Right ventricle myocardium superior (tissue), 1 donor: Measurements from ENCODE around the gene ODC1. TPM values are rescaled to one million over a fixed set of nuclear protein-coding genes. Genes with fewer than 3 reads are reported as not detected.

ENCODE experiments used
- ATAC-seq: fragments of 200-7000 bp; cut with Tn5 transposase; one replicate; pipeline ENCODE4 v1.9.1; 2020; ENCODE audit warnings: mild to moderate bottlenecking; ENCODE audit not compliant: poor library complexity
- DNase-seq: peaks from one replicate; pipeline ENCODE4 v3.0.0-alpha.2; 2020
- intact Hi-C: fragments of 100-400 bp; cut with DNase I; formaldehyde crosslinking; loops from one replicate; pipeline ENCODE4 v1.11.2; 2022
- total RNA-seq: library from RNA; stranded (reverse); fragmentation: NEBNext Ultra II Directional; extraction: Animal tissue kit (Norgen Biotek cat#: 25700); gene quantifications from one replicate; pipeline ENCODE4 v1.2.1, GENCODE V29; 2021
- donor health status: DM: no; HTN: yes; CAD: no; lungs with severe emphysema.

Gene ODC1
- total RNA-seq, 1 donor from 2014 or later = 33.2 TPM

DNA sequence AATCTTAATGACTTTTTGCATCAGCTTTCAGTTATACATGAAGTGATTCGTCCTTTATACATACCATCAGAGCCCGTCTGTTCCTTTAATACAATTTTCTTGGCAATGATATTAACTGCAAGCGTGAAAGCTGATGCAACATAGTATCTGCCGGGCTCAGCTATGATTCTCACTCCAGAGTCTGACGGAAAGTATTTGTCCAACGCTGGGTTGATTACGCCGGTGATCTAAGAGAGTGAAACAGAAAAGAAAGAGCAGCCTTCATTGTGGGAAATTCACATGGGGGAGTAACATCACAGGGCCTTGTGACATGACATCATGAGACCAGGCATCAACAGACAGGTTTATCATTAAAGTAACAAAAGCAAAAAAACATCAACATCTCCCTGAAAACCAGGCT is 6.2 kb downstream of the ODC1 start:
- intact Hi-C loops = no loop called here
- DNase-seq (no peak), ATAC-seq (no peak)

DNA sequence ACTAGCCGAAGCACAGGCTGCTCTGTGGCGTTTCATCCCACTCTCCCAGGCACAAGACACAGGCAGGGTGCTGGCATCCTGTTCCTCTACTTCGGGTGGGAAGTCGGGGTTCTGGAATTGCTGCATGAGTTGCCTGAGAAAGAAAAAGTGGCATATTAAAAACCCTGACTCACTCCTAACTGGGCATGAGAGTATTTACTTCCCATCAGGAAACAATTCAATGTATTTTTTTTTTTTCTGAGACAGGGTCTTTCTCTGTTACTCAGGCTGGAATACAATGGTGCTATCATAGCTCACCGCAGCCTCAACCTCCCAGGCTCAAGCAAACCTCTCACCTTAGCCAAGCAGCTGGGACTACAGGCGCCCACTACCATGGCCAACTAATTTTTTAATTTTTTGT is 7.4 kb downstream of the ODC1 start:
- no peak for ATAC-seq
- intact Hi-C loops = no loop called here
- DNase-seq = no peak

DNA sequence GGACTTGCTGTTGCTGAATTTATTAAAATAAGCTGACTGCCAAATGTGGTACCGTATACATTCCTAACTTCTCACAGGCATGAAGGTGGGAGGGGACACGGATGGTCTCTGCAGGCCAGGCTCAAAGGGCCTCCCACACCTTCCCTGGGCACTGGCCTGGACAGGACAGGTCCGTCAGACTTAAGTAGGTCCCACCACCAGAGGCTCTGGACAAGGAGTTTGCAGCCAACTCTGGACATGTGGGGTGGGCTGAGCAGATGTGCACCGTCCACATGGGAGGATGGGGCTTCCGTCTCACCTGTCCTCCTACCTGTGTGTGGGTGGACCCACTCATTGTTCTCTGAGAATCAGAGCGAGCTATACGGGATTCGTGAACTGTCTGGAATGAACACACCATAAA is 8.2 kb downstream of the ODC1 start:
- intact Hi-C loops = no loop called here
- DNase-seq (no peak), ATAC-seq (no peak)

DNA sequence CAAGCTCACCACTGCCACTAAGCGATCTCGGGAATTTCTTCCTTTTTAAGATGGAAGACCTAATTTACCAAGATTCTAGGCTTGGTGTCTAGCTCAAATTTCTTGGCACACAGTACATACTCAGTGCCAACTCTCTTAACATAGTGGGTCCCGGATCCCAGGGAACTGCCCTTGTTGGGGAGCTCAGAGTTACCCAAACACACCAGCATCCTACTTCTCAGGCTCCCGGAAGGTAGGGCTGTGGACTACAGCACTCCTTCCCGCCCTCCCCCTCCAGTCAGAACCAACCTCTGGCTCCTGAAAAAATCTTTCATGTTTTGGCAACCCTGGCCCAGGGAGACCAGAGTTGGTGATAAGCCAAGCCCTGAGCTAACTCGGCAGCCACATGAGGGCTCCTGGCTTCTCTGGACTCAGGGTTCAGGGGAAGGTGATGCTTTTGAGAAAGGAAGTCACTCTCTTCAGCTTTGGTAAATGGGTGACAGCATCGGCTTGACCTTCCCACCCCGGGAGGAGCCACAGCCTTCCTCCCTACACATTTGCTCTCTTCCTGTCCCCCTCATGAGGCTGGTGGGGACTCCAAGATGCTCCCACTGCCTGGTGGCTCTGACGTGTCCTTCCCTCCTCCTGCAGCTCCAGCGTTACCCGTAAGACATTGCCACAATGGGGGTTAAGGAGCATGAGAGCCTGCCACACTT is 8.8 kb downstream of the ODC1 start:
- intact Hi-C loops = no loop called here
- no peak for ATAC-seq

DNA sequence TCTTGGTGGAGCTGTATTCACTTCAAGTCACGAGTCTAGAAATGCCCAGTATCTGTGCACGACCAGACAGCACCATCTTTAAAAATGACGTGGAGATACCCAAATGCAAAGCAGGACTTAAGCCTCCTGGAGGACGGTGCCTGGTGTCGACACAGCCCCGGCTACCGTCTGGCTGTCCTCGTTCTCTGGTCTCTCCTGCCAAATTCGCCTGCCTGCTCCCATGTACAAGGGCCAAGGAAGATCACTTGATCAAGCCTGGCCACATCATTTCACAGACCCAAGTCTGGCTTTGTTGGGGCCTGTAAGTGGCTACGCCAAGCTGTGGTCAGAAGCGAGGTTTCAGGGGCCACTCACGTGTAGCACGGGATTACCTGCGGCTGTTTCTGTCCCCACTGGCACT is 9.4 kb downstream of the ODC1 start:
- intact Hi-C loops = no loop called here
- no peak for ATAC-seq
- DNase-seq = no peak

More for the DNA sequence above, 8.8 kb downstream of the ODC1 start:
- DNase-seq = no peak

DNA sequence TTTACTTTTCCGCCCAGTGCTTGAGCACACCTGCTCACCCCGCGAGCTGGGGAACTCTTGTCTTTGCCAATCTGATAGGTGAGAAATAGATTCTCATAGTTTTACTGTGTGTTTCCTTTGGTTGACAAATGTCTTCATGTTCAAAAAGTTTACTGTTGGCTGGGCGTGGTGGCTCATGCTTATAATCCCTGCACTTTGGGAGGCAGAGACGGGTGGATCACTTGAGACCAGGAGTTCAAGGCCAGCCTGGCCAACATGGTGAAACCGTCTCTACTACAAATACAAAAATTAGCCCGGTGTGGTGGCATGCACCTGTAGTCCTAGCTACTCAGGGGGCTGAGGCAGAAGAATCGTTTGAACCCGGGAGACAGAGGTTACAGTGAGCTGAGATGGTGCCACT is 10.3 kb downstream of the ODC1 start:
- ATAC-seq = no peak
- intact Hi-C loops = no loop called here
- DNase-seq = no peak

DNA sequence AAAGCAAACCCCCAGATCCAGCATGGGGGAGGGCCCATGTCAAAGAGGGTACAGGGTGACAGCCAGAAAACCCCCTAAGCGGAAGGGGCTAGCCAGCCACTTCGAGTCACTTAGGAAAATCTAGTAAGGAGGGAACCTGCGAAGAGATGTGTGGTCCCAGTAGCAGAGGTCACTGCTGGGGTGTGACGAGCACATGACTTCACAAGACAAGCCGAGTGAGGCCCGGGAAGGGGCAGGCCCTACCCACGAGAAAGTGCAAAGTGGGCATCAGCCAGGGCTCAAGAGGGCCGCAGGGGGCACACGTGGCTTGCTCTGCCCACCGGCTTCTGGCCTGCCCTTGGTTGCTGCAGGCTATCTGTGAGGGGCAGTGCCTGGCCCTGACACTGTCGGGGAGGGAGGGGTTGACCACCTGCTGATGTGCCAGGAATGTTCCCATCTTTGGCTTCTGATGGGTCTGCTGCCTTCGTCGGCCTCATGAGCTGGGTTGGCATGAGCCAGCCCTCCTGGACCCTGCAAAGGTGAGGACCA is 11.5 kb downstream of the ODC1 start:
- no peak for ATAC-seq
- no peak for DNase-seq
- intact Hi-C loops = no loop called here

DNA sequence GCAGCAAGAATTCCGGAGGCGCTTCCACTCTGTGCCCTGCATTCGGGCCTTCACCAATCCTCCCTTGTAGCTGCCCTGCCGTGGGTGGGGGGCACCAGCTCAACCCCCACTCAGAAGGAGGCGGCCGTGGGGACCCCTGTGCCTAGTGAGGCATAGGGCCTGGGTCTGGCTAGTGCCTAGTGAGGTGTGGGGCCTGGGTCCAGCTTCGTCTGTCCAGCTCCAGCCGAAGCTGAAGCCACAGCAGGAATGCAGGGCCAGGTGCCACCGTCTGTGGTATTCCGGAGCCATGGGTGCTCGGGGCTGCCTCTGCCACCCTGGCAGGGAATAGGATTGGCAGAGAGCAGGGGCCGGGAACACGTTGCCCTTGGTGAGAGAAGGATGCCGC is 12.3 kb downstream of the ODC1 start:
- DNase-seq (no peak), ATAC-seq (no peak)
- intact Hi-C loops = loop anchor here (2.0 kb wide), 1 partner anchor 309 kb away; no protein-coding TSS in a partner anchor

DNA sequence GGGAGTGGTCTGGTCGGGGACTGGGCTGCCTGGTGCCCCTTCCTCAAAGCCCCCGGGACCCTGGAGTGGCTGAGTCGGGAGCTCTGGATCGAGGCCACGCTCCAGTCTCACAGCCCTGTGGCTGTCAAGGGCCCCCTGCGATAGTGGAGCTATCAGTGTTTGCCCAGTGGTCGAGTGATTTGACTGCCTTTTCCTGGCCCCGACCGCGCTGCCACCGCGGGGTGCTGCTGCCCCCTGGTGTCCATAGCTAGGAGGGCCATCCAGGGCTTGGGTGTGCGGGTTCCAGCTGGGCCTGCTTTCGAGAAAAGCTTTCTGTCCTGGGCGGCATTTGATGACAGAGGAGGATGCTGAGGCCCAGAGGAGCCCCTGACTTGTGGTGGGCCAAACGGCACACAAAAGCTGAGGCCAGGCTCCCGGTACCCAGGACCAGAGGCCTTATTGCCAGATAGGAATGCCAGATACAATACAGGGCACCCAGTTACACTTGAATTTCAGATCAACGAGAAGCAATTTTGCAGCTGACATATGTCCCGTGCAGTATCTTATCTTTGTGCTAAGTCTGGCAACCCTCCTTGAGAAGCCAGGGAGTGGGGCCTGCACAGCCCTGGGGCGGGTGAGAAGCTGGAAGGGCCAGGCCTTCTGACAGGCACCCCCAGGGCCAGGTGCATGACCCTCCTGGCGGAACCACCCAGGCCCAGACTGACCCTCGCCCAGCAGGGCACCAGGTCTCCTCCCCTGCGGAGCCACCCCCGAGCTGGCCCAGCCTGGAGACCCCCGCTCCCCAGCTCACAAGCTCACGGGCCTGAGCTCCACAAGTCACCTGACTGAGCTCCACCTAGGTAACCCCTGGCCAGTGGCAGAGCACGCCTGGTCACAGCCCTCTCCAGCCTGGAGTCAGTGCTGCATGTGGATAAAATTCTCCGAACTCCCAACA is 13.0 kb downstream of the ODC1 start:
- intact Hi-C loops = loop anchor here (2.0 kb wide), 1 partner anchor 308 kb away; no protein-coding TSS in a partner anchor
- DNase-seq = peak; percentile 85
- ATAC-seq = peak; percentile 91

DNA sequence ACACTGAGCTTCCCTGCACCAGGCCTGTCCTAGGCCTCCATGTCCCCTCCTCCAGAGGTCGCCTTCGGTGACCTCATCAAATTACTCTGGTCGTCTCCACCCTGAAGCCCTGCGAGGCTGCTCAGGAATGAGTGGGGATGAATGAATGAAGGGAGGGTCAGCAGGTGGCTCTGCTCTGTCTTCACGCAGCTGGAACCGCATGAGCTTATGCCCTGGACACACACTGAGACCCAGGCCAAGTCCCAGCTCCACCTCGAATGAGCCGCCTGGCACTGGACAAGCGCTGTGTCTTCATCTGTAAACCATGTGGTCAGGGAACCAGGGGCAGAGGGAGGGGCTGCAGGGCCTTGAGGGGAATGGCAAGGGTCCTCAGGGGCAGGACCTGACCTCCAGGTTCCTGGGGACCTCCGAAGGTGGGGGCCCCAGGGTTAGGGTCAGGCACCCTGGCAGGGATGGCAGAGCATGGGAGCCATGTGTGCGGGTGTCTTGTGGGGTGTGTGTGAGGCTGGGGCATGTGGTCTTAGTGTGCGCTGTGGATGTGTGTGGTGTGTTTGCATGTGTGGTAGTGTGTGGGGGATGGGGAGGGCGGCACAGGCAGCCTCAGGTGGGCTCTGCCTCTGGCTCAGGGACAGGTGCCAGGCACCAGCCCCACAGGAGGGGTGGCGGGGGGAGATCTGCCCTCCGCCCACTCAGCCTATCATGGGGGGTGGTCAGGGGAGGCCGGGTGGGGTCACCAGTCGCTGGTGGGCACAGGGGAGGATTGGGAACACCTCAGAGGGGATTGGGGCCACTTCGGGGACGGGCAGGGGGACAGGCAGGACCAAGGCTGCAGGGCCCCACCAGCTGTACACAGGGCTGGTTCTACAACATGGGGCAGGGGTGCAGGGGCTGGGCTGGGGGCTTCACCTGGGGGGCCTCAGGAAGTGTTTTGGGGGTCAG is 13.9 kb downstream of the ODC1 start:
- no peak for ATAC-seq
- intact Hi-C loops = loop anchor here (2.0 kb wide), 1 partner anchor 307 kb away; no protein-coding TSS in a partner anchor
- DNase-seq = no peak

DNA sequence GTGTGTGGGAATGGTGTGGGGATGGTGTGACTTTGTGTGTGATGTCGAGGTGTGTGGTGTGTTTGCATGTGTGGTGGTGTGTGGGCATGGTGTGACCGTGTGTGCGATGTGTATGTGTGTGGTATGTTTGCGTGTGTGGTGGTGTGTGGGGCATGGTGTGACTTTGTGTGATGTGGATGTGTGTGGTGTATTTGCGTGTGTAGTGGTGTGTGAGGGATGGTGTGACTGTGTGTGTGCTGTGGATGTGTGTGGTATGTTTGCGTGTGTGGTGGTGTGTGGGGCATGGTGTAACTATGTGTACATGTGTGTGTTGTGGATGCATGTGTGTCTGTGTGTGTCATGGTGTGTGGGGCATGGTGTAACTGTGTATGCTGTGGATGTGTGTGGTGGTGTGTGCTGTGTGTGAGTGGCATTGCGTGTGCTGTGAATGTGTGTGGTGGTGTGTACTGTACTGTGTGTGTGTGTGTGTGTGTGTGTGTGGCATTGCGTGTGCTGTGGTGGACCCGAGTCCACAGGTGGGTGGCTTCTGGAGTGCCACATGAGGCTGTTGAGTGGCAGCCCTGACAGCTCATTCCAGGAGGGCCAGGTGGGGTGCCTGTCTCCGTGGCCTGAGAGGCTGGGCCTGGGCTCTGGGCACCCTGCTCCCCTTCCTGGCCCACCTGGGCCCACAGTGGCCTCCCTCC is 14.7 kb downstream of the ODC1 start:
- ATAC-seq = no peak
- intact Hi-C loops = no loop called here

DNA sequence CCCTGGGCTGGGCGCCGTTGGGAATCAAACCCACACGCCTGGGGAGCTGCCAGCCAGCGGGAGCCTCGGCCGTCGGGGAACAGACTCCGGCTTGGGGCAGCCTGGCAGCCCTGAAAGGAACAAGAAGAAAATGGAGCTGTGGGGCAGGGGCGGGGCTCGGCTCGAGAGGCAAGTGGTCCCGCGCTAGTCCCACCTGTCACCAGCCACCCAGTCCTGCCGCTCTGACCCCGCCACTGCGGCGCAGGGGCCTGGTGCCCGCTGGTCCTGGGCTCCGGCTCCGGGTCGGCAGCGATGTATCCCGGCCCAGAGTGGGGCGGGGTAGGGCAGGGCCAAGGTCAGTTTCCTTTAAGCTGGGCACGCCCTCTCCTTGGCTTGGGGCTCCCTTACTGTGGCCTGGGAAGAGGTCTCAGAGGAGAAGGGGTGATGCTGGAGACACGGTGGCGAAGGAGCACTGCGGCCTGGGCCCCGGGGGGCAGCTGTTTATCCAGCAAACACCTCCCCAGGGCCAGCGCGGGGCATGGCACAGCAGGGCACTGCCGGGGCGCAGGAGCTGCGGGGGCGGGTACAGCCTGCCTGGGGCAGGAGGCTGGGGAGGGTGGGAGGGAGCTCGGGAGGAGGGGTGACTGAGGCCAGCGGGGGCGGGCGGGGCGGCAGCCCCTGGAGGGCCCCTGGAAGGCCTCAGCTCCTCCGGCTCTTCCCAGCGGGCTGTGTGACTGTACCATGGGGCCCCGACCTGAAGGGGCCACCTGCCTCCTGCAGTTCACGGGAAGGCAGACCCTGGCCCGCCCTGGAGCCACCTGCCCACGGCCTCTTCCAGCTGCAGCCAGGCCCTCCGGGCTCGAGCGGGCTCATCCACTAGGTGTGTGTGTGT is 15.6 kb downstream of the ODC1 start:
- DNase-seq = no peak
- no peak for ATAC-seq
- intact Hi-C loops = no loop called here

More for the DNA sequence above, 14.7 kb downstream of the ODC1 start:
- DNase-seq = no peak

DNA sequence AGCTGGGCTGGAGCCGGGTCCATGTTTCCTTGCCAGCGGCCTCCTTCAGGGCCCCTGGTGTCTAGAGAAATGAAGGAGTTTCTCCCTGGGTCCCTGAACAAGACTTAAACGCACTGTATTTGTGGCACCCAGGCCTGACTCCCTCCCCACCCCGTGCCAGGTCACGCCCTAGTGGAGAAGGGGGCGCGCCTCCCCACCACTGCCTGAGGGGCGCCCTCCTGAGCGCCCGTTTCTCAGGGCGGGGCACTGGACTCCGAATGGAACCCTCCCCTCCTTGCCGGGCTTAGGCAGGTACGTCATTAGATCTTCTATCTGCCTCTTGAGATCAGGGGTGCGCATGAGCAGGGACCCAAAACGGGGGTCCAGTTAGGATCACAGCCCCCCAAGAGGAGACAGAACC is 16.3 kb downstream of the ODC1 start:
- DNase-seq = no peak
- ATAC-seq = no peak
- intact Hi-C loops = no loop called here

DNA sequence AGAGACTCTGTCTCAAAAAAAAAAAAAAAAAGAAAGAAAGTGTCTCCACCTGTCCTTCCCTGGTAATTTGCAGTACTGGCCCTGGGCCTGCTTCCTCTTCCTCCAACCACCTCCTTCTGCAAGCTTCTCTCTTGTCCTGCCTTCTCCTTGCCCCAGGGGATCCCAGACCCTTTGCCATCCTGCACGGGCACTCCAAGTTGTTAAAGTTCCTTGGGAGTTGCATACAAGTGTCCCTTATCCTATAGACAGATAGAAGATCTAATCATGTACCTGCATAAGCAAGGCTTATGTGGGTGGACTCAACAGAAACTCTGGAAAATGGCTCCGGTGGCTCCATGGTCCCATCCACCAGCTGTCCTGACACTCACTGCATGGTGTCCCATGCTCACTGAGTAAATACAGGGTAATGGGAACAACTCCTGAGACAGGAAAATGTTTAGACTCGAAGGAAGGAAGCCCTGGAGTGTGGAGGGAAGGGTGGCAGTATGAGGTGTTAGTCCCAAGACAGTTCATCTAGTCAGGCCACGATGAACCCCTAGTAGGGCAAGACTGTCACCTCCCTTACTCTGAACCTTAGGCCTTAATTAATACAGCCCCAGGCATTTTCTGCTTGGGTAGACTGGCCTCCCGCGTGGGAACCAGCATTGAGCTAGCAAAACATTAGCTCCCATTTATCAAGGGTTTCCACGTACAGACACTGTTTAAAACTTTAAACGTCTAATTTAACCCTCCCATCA is 17.1 kb downstream of the ODC1 start:
- intact Hi-C loops = no loop called here
- no peak for ATAC-seq
- no peak for DNase-seq

DNA sequence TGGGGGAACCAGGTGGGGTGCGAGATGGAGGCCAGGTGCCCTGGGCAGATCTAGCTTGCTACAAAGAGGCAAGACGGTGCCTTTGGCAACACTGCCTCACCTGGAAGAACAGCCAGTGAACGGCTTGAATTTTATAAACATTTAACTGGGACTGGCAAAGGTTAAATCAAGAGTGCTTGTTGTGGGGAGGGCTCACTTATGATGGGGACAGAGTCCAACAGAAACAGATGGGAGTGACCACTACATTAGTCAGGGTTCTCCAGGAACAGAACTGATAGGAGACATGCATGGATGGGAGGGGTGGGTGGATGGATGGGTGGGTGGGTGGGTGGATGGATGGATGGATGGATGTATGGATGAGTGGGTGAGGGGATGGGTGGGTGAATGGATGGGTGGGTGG is 19.2 kb downstream of the ODC1 start:
- DNase-seq (no peak), ATAC-seq (no peak)
- intact Hi-C loops = loop anchor here (5.0 kb wide), 1 partner anchor 292 kb away; no protein-coding TSS in a partner anchor

DNA sequence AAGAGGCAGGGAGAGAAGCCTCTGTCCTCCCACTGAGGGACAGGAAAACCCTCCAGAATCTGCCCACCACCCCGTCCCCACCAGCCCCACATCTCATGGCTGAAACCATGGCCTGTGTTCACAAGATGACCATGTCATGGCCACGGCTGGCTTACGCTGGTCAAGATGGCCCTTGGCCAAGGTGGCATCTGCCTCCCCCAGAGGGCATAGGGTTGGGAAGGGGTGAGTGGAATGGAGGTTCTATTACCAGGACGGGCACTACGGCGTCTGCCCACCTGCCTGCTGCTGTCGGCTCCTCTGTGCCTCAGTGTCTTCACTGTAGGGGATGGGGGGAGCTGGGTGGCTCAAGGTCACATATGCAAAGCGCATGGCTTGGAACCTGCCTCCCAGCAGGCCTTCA is 19.8 kb downstream of the ODC1 start:
- intact Hi-C loops = loop anchor here (5.0 kb wide), 1 partner anchor 291 kb away; no protein-coding TSS in a partner anchor
- ATAC-seq (no peak), DNase-seq (no peak)

DNA sequence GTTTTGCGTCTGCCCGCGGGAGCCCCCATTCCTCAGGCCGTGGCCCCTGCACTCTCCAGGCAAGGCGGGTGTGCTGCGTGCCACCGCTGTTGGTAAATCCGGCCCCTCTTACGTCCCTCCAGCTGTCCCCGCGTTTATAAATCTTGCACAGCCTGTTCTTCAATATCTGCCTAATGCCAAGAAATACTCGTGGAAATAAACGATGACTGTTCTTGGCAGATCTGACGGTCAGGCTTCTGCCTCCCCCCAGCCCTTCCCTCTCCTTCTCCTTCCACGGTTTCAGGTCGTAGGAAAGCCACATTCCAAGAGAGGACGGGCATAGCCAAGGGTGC is 20.5 kb downstream of the ODC1 start:
- no peak for ATAC-seq
- intact Hi-C loops = loop anchor here (5.0 kb wide), 1 partner anchor 290 kb away; no protein-coding TSS in a partner anchor
- DNase-seq = no peak
